GM11168 (cell line): ENCODE data around the gene WSCD1.

ENCODE experiments used
- in situ Hi-C: fragments of 300-500 bp; cut with MboI; formaldehyde crosslinking; loops from one replicate; pipeline ENCODE4 v1.12.0; 2022; ENCODE audit warnings: low sequenced_read_pairs; ENCODE audit not compliant: unreplicated experiment

Gene WSCD1

DNA sequence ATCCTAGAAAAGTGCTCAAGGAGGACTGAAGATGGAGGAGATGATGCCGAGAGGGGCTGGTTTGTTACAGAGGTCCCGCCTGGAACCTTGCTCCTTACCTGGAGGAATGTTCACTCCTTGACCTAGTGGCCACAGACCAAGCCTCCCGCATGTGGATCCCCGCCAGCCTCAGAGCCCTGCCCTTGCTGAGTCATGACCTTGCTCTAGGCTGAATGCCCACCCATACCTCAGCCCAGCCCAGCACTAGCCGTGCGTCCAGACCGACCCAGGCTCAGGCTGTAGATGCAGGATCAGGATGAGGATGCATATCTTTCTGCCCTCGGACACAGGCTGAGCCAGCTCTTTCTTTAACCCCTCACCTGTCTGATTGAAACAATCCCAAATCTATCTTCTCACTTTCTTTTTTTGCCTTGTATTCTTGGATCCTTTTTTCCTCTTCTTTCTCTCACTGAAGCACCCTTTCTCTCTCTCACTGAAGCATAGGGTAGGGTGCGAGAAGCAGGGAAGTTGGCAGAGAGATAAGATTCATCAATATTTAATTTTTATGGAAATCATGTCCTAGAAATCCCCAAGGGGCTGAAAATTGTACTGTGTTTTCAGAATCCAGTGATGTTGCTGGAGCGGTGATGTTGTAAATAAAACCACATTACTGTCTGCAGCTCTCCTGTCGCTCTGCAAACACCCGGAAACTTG is 34.9 kb downstream of the WSCD1 start:
- in situ Hi-C loops: no loop called here

DNA sequence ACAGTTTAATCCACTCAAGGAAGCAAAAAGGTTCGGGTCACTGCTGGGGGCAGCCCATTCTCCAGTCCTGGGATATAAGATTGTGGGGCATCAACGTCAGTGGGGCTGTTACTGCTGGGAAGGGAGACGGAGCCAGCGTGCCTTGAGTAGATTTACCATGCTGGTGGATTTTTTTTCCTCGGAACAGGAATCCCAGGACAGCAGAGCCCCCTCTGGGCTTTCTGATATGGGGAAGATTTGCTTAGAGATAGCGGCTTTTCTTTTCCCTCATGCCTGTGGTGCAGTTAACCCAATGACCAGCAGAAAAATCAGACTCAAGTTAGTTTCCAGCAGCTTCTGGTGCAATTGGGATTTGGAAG is 35.4 kb downstream of the WSCD1 start:
- in situ Hi-C loops: no loop called here

DNA sequence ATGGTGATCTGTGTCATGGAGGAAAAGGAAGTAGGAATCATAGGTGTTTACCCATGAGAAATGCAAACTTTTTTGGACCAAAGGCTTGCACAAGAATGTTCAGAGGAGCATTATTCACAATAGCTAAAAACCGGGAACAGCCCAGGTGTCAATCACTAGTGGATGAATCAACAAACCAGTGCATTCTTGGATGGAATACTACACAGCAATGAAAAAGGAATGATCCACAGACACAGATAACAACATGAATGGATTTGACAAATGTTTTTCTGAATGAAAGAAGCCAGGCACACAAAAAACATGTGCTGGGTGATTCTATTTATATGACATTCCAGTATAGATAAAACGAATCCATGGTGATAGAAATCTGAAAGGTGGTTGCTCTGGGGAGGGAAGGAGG is 36.0 kb downstream of the WSCD1 start:
- in situ Hi-C loops: no loop called here

DNA sequence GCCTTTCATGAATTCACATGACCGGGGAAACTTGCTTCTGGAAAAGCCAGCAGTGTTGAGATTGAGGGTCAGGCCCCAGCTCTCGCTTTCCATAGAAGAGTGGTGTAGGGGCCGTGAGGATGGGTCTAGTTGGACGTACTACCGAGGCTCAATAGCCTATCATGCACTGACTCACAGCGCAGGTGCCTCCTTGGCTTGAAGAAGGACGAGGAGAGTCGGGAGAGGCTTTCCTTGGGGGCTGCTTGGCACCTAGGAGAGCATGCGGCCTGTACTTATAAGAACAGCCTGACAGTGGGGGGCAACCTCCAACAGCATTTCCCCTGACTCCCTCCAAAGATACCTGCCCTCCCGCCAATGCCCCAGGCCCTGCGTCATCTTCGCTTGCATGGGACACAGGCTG is 37.6 kb downstream of the WSCD1 start:
- in situ Hi-C loops: no loop called here

DNA sequence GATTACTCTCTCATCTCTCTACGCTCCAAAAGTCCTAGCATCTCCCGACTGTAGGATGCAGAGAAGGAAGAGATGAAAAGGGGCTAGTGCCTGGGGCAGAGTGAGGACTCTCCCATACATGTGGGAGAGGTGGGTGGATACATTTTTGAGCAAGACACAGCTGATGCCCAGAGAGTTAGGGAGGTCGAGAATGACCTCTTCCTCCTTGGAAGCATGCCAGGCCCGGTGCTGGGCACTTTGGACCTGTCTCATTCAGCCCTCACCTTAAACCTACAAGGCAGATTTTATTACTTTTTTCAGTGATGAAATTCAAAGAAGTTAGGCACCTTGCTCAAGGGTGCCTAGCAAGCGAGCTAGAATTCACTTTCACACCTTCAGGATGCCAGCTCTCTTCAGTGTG is 38.2 kb downstream of the WSCD1 start:
- in situ Hi-C loops: no loop called here

DNA sequence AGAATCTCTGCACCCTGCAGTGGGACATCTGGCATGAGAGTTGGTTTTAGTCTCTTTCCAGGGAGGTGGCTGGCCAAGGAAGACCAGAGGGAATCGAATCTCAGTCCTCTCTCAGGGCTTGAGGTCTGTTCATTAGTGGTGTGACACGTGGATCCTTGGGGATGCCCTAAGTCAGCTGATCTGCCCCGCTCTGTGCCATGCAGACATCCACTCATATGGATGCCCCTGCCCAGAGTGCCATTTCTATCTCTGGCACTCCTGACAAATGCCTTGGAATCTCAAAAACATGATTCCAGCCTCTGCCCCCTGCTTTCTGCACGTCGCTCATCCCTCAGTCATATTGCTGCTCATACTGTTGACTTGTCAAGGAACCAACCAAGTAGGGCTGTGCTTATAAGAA is 38.8 kb downstream of the WSCD1 start:
- in situ Hi-C loops: no loop called here

DNA sequence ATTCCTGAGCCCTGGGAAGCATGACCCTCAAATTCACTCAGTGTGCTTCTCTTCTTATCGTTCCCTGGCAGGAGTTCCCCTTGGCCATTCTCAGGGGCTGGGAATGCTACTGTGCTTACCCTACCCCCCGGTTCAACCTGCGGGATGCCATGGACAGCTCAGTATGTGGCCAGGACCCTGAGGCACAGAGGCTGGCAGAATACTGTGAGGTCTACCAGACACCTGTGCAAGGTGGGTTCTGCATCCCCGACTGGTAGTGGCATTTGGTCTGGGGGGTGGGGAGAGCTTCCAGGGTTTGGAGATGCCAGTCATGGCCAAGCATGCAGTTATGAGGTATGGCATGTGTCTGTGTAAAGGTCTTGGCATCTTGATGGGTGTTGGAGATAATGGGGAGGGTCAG is 39.4 kb downstream of the WSCD1 start:
- in situ Hi-C loops: no loop called here

DNA sequence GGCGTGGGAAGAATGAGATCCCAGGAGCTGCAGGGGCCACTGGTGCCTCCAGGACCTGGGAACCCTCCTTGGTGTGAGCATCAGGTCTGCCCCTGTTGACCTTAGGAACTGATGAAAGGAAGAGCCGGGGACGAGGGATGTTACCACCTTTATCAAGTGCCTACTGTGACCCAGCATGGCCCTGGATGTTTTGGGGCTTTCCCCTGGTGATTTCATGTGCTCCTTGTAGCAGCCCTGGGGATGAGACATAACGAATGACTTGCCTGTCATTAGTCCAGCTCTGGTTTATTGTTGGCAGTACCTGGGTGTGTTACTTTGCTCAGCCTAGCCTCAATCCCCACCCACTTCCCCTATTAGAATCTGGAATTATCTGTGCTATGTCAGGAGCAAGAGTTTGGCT is 39.9 kb downstream of the WSCD1 start:
- in situ Hi-C loops: no loop called here

DNA sequence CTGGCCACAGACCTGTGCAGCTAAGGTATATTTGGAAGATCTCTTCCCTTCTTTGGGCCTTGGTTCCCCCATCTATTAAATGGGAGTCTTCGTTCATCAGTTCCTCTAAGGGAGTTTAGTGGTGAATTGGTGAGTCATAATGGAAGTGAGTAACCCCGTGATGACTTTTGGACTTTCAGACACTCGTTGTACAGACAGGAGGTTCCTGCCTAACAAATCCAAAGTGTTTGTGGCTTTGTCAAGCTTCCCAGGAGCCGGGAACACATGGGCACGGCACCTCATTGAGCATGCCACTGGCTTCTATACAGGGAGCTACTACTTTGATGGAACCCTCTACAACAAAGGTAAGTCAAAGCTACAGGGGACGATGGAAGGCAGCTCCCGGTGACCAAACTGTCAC is 40.4 kb downstream of the WSCD1 start:
- in situ Hi-C loops: no loop called here

DNA sequence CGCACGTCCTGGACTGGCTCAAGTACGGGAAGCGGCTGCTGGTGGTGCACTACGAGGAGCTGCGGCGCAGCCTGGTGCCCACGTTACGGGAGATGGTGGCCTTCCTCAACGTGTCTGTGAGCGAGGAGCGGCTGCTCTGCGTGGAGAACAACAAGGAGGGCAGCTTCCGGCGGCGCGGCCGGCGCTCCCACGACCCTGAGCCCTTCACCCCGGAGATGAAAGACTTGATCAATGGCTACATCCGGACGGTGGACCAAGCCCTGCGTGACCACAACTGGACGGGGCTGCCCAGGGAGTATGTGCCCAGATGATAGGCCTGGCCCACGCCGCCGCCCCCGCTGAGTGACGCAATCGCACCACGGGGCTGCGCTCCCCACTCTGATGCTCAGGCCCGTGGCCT is 50.2 kb downstream of the WSCD1 start:
- in situ Hi-C loops: no loop called here

DNA sequence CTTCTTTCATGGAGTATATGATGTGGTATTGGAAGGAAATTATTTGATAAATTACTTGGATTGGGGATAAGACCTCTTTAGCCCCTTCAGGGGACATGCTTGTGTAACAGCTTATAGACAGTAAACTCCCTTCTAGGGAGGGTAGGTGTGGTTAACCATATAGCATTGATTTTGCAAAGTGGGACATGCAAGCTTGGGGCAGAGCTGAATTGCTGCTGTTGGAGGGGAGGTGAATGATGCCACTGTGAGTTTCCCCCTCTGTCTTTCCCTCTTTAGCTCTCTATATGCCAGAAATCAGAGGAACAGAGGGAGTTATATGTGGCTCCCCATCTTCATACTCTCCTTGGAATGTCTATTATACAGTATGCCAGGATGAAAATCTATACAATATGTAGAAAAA is 54.7 kb downstream of the WSCD1 start:
- in situ Hi-C loops: no loop called here

DNA sequence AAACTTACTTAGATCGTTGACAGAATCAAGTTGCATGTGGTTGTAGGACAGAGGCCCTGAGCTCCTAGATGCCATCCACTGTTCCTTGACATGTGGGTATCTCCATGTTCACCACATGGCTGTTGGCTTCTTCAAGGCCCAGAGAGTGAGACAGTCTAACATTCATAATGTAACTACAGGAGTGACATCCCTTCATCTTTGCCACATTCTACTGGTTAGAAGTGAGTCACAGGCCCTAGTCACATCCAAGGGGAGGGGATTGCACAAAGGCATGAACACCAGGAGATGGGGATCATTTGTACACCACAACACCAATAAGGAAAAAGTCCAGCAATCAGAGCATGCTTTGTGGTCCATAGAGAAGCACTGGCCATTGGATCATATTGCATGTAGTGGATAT is 56.6 kb downstream of the WSCD1 start:
- in situ Hi-C loops: no loop called here

DNA sequence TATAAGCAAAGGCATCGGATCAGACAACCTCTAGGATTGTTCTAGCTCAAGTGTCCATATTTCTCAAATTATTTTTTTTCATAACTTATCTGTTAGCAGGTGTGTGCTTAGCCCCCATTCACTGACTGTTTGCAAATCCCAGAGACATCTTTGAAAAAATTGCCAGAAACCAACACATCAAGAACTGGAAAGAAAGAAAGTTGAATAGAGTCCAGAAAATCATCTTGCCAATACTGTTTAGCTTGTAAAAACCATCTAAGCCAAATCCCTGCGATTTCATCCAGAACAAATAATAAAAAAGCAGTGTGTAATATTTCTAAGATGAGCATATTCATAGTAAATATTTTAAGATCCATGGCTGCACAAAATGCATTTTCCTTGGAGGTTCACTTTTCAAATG is 64.5 kb downstream of the WSCD1 start:
- in situ Hi-C loops: no loop called here

DNA sequence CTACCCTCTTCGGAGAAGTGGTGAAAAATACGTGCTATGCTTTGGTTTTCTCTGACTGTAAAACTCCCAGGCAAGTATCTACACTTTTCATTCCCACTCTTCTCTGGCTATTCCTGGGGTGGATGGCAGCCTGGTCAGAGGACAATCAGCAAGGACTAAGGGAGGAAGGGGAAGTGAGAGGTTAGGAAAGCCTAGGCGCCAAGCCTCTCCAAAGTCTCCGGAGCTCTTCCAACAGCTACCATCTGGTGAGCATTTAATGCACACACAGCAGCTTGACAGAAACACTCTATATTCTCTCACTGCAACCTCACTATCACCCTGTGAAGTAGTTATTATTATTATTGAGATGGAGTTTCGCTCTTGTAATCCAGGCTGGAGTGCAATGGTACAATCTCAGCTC is 65.1 kb downstream of the WSCD1 start:
- in situ Hi-C loops: no loop called here

DNA sequence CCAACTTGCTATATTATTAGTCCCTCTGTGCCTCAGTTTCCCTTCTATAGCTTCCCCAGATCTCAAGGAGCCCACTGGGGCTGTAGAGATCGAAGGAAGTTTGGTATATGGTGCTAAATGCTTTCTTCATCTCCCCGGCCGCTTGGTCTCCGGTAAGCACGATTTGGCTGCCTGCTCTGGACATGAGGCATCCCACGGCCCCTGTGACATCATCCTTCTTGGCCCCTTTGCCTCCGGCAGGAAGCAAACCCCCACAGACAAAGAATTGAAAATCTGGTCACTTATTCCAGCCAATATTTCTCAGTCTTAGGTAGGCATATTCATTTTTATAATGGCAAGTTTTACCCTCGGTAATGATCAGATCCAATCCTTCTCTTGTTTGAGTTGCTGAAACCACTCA is 65.8 kb downstream of the WSCD1 start:
- in situ Hi-C loops: no loop called here

DNA sequence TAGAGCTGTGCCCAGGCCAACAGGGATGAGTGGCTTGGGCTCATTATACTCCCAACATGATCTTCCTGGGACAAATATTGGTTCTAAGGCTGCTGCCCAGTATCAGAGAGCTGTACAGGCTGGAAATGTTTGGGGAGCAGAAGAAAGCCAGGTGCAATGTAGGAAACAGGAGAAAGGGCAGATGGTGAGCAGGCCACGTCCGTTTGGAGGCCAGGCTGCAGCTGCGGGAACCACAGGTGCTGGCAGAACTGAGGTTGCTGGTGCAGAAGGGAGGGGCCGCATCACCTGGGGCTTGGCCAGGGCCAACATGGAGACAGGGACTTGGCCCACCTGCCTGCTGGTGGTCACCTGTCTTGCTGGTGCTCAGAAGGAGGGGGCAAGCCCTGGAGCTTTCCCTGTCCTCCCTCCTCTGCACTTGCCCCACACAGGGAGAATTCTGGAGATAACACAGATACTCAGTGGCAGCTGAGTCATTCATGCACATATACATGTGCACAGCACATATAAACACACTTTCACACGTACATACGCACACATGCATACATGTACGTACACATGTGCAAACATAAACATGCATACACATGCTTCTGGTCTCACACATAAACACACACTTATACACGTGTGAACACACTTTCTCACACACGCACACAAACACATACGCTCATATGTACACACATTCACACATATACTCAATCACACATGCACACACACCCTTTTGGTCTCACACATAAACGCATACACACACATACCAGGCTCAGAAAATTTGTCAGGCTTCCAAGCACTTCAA is 67.7 kb downstream of the WSCD1 start:
- in situ Hi-C loops: no loop called here

DNA sequence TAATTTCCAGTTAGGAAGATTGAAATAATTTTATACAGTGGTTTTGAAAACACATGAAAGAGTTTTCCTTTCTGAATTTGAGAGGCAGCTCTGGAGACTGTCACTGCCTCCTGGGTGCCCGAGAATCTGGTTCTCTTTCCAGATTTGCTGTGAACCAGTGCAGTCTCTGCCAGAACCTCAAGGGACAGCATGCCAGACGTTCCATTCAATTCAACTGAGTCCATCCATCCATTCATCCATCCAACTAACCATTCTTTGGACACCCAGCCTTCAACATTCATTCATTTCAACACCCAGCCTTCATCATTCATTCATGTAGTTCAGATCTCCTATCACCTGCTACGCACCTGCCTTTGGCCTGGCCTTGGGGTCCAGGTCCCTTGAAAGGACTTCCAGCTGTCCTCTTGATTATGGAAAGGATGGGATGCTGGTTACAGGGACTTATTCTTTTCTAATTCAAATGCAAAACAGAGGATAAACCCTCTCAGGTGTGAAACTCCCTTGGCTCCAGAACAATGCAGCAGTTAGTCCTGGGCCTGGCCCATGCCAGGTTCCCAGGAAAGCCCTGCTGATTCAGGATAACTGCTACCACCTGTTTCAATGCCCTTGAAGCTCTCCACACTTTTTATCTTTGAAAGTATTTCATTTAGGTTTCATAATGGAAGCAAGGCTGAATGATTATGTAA is 68.7 kb downstream of the WSCD1 start:
- in situ Hi-C loops: no loop called here

DNA sequence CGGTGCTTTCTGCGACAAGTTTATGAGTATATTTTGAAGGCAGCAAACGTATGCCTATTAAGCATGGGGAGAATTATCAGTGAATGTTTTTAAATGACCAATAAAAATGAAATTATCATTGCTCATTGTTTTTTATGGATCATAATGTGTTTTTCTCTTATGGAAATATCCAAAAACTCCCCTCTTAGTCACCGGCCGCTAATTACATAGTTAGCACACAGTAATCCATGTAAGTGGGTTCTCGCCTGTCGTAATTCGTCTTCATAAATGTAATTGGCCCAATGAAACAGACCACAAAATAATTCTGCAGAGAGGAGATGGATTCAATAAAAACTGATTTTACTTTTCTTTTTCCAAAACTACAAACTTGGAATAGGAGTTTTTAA is 69.3 kb downstream of the WSCD1 start:
- in situ Hi-C loops: no loop called here

DNA sequence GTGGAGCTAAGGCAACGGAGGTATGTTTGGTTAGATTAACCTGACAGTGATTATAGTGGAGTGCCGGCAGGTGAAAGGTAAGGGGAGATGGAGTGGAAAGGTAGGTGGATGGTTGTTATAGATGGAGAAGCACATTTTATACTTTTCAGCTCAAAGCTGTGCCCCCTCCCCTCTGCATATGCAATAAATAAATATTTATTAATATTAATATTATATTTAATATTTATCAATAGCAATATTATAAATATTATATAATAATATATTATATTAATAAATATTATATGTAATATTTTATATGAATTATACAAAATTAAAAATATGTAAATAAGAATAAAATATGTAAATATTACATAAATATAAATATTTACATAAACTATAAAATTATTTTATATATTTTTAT is 70.0 kb downstream of the WSCD1 start:
- in situ Hi-C loops: no loop called here

DNA sequence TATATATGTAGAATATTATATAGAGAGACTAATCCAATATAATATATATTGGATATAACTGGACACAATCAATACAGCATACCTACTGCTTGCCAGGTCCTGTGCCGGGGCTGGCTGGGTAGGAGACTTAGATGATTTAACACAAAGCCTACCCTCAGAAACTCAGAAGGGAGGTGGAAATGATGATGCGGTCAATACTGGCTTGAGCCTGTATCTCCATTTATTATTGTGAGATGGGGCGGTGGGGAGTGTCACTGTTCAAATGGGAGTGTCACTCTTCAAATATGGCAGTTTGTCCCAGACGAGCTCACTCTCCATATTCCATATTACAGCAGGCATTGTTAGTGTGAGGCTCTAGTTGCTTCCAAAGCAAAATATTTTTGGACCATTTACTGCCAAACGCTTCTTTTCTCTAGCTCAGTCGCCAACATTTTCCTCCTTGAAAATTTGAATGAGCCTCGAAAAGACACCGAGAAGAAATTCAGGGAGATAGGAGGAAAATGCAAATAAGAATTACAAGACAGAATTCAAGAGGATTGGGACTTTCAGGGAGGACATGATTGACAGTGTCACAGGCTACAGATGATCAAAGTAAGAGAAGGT is 70.7 kb downstream of the WSCD1 start:
- in situ Hi-C loops: no loop called here

DNA sequence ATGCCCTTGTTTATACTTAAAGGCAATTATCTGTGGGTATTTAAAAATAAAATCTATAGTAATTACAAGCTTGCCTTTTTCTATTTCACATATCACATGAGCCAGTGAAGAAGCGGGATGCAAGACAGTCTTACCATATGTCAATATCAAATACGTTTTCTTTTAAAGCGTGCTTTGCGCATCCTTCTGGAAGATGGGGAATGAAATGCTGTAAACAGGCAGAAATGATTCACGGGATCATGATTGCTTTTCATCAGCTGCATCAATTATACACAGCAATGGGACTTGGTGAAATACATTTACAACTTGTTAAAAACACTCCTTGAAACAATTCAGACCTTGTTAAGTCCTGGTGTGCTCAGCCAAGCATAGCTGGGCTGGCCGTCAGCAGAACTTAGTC is 72.5 kb downstream of the WSCD1 start:
- in situ Hi-C loops: no loop called here
